ENCODE measurements around the gene MYD88.

MYD88 gene

DNA sequence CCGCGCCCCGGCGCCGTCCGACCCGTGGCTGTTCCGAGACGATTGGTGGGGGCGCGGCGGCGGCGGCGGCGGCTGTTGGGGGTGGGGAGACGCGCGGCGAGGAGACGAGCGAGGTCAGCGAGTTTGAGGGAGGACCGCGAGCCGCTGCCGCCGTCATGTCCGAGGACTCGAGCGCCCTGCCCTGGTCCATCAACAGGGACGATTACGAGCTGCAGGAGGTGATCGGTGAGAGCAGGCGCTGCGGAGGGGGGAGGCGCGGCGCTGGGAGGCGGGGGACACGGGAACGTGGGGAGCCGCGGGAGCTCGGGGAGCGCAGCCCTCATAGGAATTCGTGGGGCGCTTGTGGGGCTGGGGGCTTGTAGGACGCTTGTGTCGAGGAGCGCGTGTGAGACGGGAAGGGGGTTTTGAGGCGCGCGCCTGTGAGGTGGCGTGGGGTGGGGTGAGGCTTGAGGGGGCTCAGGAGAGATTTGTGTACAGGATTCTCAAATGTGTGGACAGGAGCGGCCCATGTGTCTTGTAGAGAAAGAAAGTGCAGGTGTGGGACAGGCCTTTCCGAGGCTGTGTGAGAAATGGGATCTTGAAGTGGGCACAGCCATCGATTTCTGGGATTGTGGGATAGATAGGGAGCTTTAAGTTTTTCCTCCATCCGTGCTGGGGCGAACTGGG is 27.4 kb downstream of the MYD88 start:
- DNase-seq (ENCODE audit: low read depth): no peak

DNA sequence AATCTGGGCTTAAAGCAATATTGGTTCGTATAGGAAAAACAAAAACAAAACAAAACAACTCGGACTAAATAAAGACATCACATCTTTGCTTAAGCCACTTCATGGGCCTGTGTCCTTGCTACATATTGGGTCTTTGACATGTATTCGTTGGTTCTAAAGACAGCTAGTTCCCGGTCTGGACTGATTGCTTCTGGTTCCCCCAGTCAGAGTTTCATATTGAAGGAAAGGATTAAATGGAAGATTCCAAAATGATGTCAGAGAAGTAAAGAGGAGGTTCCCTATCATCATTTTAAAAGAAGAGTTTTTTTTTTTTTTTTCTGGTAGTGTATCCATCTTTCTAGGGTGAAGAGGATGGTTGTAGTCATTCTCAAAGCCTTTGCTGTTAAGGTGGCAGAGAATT is 29.1 kb downstream of the MYD88 start:
- DNase-seq (ENCODE audit: low read depth): no peak

DNA sequence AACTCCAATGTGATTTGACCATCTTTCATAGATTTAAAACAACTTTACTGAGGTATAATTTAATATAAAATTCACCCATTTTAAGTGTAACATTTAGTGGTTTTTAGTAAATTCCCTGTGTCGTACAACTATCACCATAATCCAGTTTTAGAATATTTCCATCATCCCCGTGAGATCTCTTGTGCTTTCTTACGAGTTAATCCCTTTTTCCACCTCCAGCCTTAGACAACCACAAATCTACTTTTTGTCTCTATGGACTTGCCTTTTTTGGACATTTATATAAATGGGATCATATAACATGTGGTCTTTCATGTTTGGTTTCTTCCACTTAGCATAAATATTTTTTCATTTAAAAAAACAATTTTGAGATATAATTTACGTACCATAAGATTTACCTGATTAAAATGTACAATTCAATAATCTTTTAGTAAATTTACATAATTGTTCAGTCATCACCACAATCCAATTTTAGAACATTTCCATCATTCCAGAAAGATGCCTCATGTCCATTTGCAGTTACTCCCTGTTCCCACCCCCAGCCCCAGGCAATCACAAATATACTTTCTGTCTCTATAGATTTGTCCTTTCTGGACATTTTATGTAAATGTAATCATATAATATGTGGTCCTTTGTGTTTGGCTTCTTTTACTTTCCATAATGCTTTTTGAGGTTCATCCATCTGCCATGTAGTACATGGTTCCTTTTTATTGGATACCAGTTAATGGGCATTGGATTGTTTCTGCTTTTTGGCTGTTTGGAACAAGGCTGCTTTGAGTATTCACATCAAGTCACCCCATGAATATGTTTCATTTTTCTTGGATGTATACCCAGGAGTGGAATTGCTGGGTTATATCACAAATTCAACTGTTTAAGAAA is 29.9 kb downstream of the MYD88 start:
- DNase-seq (ENCODE audit: low read depth): no peak

DNA sequence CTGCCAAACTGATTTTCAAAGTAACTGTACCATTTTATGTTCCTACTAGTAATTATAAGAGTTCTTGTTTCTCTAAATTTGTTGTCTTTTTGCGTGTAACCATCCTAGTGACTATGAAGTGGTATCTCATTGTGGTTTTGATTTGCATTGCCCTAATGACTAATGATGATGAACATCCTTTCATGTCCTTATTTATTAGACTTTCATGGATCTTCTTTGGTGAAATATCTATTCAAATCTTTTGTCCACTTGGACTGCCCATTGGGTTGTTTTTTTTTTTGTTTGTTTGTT is 30.5 kb downstream of the MYD88 start:
- no peak for DNase-seq (ENCODE audit: low read depth)

DNA sequence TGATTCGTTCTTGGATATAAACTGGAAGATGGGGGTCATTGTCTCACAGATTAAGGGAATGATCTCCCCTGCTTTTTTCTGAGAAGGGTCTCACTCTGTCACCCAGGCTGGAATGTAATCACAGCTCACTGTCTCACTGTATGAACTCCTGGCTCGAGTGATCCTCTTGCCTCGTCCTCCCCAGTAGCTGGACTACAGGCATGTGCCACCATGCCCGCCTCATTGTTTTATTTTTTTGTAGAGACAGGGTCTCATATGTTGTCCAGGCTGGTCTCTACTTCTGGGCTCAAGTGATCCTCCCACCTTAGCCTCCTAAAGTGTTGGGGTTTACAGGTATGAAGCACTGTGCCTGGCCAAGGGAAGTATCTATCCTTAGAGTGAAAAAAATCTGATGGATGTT is 32.3 kb downstream of the MYD88 start:
- no peak for DNase-seq (ENCODE audit: low read depth)

DNA sequence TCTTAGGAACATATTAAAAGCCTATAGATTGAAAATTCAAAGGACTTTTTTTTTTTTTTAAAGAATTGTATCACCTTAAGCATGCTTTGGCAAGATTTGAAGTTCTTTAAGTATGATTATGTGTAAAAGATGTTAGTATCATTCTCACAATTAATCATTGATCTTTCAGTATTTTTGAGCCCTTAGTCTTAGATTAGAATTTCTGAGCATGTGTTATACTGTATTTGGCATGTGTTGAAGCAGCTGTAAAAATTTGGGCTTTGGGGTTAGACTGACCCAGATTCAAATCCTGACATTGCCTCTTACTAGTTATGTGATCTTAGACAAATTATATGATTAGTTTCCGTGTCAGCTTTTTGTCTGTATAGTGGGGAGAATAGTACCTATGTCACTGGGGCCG is 33.2 kb downstream of the MYD88 start:
- no peak for DNase-seq (ENCODE audit: low read depth)

DNA sequence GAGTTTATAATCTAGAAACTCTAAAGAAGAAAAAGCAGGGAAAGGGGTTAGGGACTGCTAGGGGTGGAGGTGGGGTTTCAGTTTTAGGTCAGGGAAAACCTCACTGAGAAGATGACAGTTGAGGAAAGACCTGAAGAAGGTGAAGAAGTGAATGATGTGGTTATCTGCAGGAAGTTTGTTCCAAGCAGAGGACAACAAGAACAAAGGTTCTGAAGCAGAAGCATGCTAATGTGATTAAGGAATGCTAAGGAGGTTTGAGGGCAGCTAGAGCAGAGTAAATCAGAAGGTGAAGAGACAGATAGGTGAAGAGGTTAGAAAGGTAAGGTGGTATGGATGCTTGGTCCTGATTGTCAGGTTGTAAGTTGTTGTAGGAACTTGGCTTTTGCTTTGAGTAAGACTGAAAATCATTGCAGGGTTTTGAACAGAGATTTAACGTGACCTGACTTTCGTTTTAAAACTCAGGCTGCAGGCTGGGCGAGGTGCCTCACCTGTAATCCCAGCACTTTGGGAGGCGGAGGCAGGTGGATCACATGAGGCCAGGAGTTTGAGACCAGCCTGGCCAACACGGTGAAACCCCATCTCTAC is 35.5 kb downstream of the MYD88 start:
- no peak for DNase-seq (ENCODE audit: low read depth)

DNA sequence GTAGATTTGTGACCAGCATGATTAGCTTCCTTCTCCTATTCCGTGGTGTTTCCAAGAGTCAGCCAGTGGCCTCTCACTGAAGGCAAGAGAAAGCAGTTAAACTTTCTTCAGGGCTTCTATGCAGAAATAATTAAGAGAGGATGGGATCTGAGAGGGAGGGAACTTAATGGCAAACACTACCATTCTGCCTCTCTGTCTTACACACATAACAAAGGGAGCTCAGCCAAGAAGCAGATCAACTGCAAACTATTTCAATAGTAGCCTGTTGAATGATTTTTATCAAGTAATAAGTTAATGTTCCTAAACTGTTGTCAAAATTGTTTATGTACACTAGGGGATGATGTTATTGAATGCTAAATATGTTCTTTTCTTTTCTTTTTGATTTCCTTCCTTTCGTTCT is 38.7 kb downstream of the MYD88 start:
- no peak for DNase-seq (ENCODE audit: low read depth)

DNA sequence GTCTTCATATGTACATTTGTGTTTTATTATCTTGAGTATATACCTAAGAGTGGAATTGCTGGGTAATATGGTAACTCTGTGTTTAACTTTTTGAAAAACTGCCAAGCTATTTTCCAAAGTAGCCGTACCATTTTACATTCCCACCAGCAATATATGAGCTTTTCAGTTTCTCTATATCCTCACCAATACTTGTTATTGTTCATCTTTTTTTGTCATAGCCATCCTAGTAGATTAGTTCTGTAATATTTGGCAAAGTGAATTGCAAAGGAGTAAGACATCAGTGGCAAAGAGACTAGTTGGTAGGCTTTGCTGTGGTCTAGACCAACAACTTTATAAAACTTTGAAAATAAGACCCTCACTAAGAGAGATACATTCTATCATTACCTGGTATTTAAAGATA is 48.3 kb downstream of the MYD88 start:
- no peak for DNase-seq (ENCODE audit: low read depth)

DNA sequence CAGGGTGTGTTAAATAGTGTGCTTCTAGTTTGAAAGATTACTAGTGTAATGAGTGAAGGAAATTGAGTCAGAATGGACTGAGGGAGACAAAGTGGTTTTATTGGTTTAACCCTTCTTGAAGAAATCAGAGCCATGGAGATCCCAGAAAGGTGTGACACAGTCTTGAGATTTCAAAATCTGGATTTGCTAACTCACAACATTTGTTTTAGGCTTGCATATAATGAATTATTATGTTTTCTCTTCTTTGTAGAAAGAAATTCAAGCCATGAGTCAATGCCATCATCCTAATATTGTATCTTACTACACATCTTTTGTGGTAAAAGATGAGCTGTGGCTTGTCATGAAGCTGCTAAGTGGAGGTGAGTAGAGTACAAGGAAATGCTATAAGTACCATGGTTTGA is 52.0 kb downstream of the MYD88 start:
- DNase-seq (ENCODE audit: low read depth): no peak
